HepG2 (cell line): ENCODE results near the gene PRMT2. TPM values are rescaled to one million over a fixed set of nuclear protein-coding genes. Genes with fewer than 3 reads are reported as not detected.

ENCODE experiments used
- ATAC-seq: fragments of 200-7000 bp; cut with Tn5 transposase; 3 replicates; pipeline ENCODE4 v1.9.1; 2020; ENCODE audit warnings: mild to moderate bottlenecking, moderate library complexity
- BruUV-seq: library from RNA; stranded (reverse); fragments of 400-500 nt; replicated peaks from 2 replicates; lab custom pipeline; 2021; lab: Mats Ljungman, UMichigan
- CTCF ChIA-PET: fragments of 300-600 bp; formaldehyde crosslinking; extraction: SDS; loops from one replicate; lab custom pipeline; 2021; ENCODE audit warnings: low total read pairs, inconsistent platforms, low intra/inter-chr PET ratio; lab: Yijun Ruan, JAX
- POLR2A ChIA-PET: fragments of 350-600 bp; sonication (Branson Sonifier 250); formaldehyde crosslinking; loops from one replicate; lab custom pipeline; 2020; ENCODE audit warnings: antibody characterized with exemption, inconsistent platforms; lab: Yijun Ruan, JAX
- DNase-seq: peaks from one replicate; pipeline ENCODE4 v3.0.0-alpha.2; 2015; ENCODE audit warnings: low spot score
- FAIRE-seq: peaks from 3 replicates; lab custom pipeline; 2011; peaks lifted over from hg19 to GRCh38; lab: Jason Lieb, UNC
- H2AFZ ChIP-seq: one replicate; pipeline ENCODE4 v1.6.1; 2011; ENCODE audit warnings: low read length, inconsistent platforms
- H3K27ac ChIP-seq: fragments of 300-600 bp; 3 replicates; pipeline ENCODE4 v1.8.0; 2011; ENCODE audit warnings: mixed run types, mild to moderate bottlenecking, mixed read lengths, low read length, inconsistent platforms; ENCODE audit not compliant: insufficient read depth; ENCODE audit errors: extremely low read length
- H3K27me3 ChIP-seq, 2 experiments: fragments of 200-600 bp in 1 of 2; 2 replicates in 1 of 2; 3 replicates in 1 of 2; pipeline versions ENCODE4 v1.6.0 to v1.8.0; 2011; ENCODE audit warnings: low read length in 2 of 2, mild to moderate bottlenecking in 2 of 2, moderate library complexity in 2 of 2, inconsistent platforms in 1 of 2; ENCODE audit not compliant: insufficient read depth in 2 of 2, control insufficient read depth in 1 of 2
- H3K36me3 ChIP-seq, 2 experiments: fragments of 200-600 bp in 1 of 2; replicated peaks in 1 of 2; 2 replicates in 1 of 2; 3 replicates in 1 of 2; pipeline versions ENCODE4 v1.5.1 to v1.8.0; 2011; ENCODE audit warnings: low read length in 2 of 2, inconsistent platforms in 1 of 2; ENCODE audit not compliant: insufficient read depth in 2 of 2, control insufficient read depth in 1 of 2
- H3K4me1 ChIP-seq: 2 replicates; pipeline ENCODE4 v1.5.1; 2012; ENCODE audit warnings: low read length, inconsistent platforms; ENCODE audit not compliant: insufficient read depth
- H3K4me2 ChIP-seq: 2 replicates; pipeline ENCODE4 v1.6.0; 2011; ENCODE audit warnings: low read depth, low read length, inconsistent platforms
- H3K4me3 ChIP-seq, 3 experiments: fragments of 200-600 bp in 1 of 3; sonication (generic), shearing (Covaris generic) in 1 of 3; replicated peaks in 1 of 3; 2 replicates each; pipeline ENCODE4 v1.5.1; 2011 to 2016; ENCODE audit warnings: low read length in 3 of 3, inconsistent platforms in 2 of 3, low read depth in 2 of 3, mild to moderate bottlenecking in 2 of 3, control low read depth in 1 of 3, mixed read lengths in 1 of 3; ENCODE audit not compliant: insufficient read depth in 1 of 3
- H3K79me2 ChIP-seq: one replicate; pipeline ENCODE4 v1.6.1; 2011; ENCODE audit warnings: low read length, inconsistent platforms; ENCODE audit not compliant: insufficient read depth
- H3K9ac ChIP-seq: 2 replicates; pipeline ENCODE4 v1.6.0; 2011; ENCODE audit warnings: mild to moderate bottlenecking, low read depth, low read length, inconsistent platforms; ENCODE audit not compliant: insufficient read depth
- H3K9me3 ChIP-seq: 2 replicates; pipeline ENCODE4 v1.5.1; 2012; ENCODE audit warnings: mild to moderate bottlenecking, low read length
- H4K20me1 ChIP-seq: 2 replicates; pipeline ENCODE4 v1.6.0; 2011; ENCODE audit warnings: inconsistent platforms, mild to moderate bottlenecking, low read length, moderate library complexity; ENCODE audit not compliant: insufficient read depth
- ARNT2 ChIP-seq: sonication (generic); formaldehyde crosslinking; IDR thresholded peaks from 2 replicates; pipeline ENCODE4 v1.8.0; 2022; ENCODE audit warnings: mild to moderate bottlenecking, low read depth, missing genetic modification reagents, moderate library complexity
- KLF12 ChIP-seq: sonication (generic); formaldehyde crosslinking; IDR thresholded peaks from 2 replicates; pipeline ENCODE4 v1.4.0; 2020; ENCODE audit warnings: missing genetic modification reagents, borderline replicate concordance
- NFATC3 ChIP-seq: sonication (generic); formaldehyde crosslinking; IDR thresholded peaks from 2 replicates; pipeline ENCODE4 v1.5.1; 2020; ENCODE audit warnings: mild to moderate bottlenecking, missing genetic modification reagents
- NPAS2 ChIP-seq: sonication (generic); formaldehyde crosslinking; IDR thresholded peaks from 2 replicates; pipeline ENCODE4 v1.8.0; 2022; ENCODE audit warnings: mild to moderate bottlenecking, missing genetic modification reagents, borderline replicate concordance
- RBM39 ChIP-seq: fragments of 200-400 bp; formaldehyde crosslinking; IDR thresholded peaks from one replicate; pipeline ENCODE4 v1.6.1; 2018; ENCODE audit warnings: antibody characterized with exemption, mild to moderate bottlenecking, low read depth, low read length; ENCODE audit not compliant: poor library complexity, severe bottlenecking
- RFXANK ChIP-seq: IDR thresholded peaks from 2 replicates; pipeline ENCODE4 v1.6.1; 2016
- TBX2 ChIP-seq: sonication (generic); formaldehyde crosslinking; IDR thresholded peaks from 2 replicates; pipeline ENCODE4 v1.5.0; 2020; ENCODE audit warnings: missing genetic modification reagents, mild to moderate bottlenecking, borderline replicate concordance
- TCF12 ChIP-seq, 2 experiments: fragments of 450-650 bp in 1 of 2; sonication (generic) in 1 of 2; formaldehyde crosslinking in 1 of 2; IDR thresholded peaks; 2 replicates each; pipeline versions ENCODE4 v1.6.1 to v1.8.0; 2017 to 2022; ENCODE audit warnings: antibody characterized with exemption in 1 of 2, mild to moderate bottlenecking in 1 of 2, missing genetic modification reagents in 1 of 2, moderate library complexity in 1 of 2
- WGBS: methylation state at CpG from one replicate; pipeline ENCODE4 v1.1.6; 2017; ENCODE audit warnings: low lambda C conversion rate; 5-methylcytosine and 5-hydroxymethylcytosine counted together
- in situ Hi-C: cut with HindIII; loops from 2 replicates; pipeline ENCODE4 v1.10.0; 2017; ENCODE audit warnings: low pct_unique_long_range_greater_than_20kb; ENCODE audit not compliant: extremely low pct_ligation_motif_present
- intact Hi-C: fragments of 100-400 bp; cut with micrococcal nuclease; formaldehyde crosslinking; loops from one replicate; pipeline ENCODE4 v1.10.0; 2022; ENCODE audit not compliant: unreplicated experiment
- polyA plus RNA-seq, 8 experiments: library from polyadenylated mRNA; depleted of rRNA in 3 of 8; stranded (reverse) in 7 of 8; unstranded in 1 of 8; fragments of >200 nt; fragmentation: Illumina TruSeq in 4 of 8; extraction: Trizol in 4 of 8; gene quantifications; 2 replicates each; pipeline versions ENCODE4 v1.2.1 to v1.2.3, GENCODE V29; 2011 to 2016; ENCODE audit warnings: low read depth in 4 of 8, missing spikeins in 1 of 8, mixed read lengths in 1 of 8; ENCODE audit not compliant: insufficient read depth in 1 of 8
- total RNA-seq, 5 experiments: library from RNA; depleted of rRNA; stranded (reverse); fragments of >200 nt; fragmentation: Illumina TruSeq; extraction: Trizol; gene quantifications; 2 replicates each; pipeline ENCODE4 v1.2.3, GENCODE V29; 2016; ENCODE audit warnings: low read depth in 1 of 5
- TF ChIP-seq, protein P1 (sequence below): sonication (generic); formaldehyde crosslinking; IDR thresholded peaks from 2 replicates; pipeline ENCODE4 v1.4.0; 2020; ENCODE audit warnings: missing genetic modification reagents, borderline replicate concordance
- TF ChIP-seq, protein P2 (sequence below): IDR thresholded peaks from 2 replicates; pipeline ENCODE4 v1.6.1; 2012; ENCODE audit warnings: low read length, improper control_type of control experiment
- TF ChIP-seq, protein P3 (sequence below): sonication (generic); formaldehyde crosslinking; IDR thresholded peaks from 2 replicates; pipeline ENCODE4 v1.9.0; 2021; ENCODE audit warnings: missing genetic modification reagents, mild to moderate bottlenecking, borderline replicate concordance
- TF ChIP-seq, protein P4 (sequence below): sonication (generic); formaldehyde crosslinking; IDR thresholded peaks from 2 replicates; pipeline ENCODE4 v1.4.0; 2020; ENCODE audit warnings: mild to moderate bottlenecking, missing genetic modification reagents

PRMT2 gene
- total and polyA plus RNA-seq, 2 of the 13 experiments (the other 11 are each of a cell fraction or from before 2014, with no cell fraction given): 54.4 to 78.8 TPM

DNA sequence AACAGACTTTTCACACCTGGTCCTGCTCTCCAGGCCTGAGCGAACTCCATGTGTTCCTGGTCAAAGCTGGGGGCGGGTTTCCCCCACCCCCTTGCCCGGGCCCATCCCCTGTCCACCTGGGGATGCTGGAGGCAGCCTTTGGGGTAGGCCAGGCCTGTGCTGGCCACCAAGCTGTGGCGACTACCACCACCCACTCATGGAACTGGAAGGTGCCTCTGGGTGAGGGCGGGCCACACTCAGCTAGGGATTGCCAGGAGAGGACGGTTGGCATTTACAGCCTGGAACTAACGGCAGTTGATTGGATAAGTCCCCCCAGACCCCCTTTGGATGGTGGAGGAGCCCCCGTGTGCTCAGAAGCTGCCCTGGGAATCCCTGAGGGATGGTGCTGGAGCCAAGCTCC, 38.4 kb upstream of the PRMT2 start:
- Histone ChIP-seq H3K79me2 (no peaks in the 10 kb centered on the region), H3K9me3 (peaks cover 13% of the 10 kb centered on the region; the same call in 1 of the 2 replicates), H3K27ac (no peak overlapping the region), H4K20me1 (no peaks in the 10 kb centered on the region), H3K4me1 (peaks cover 48% of the 10 kb centered on the region), H3K4me2 (no peak overlapping the region), H2AFZ (no peak overlapping the region), H3K27me3 (no peaks in the 10 kb centered on the region), H3K9ac (no peak overlapping the region), H3K36me3 (no peaks in the 10 kb centered on the region), H3K4me3 (no peak overlapping the region)
- no peak for ATAC-seq
- DNase-seq: no peak
- ChIA-PET POLR2A (no interaction called here), CTCF (no interaction called here)
- in situ Hi-C loops (no loop called here), intact Hi-C loops (loop anchor here (2.0 kb wide), 1 partner anchor 14 kb away; no protein-coding TSS in a partner anchor)
- WGBS: 29% methylated on average over 1 of the region's 8 CpGs
- FAIRE-seq: no peak
- no TSS peak for BruUV-seq
- no peak for TF ChIP-seq RFXANK (CRISPR knock-in tag)
- no peak for TF ChIP-seq ARNT2 (CRISPR knock-in tag)
- TF ChIP-seq TBX2 (CRISPR knock-in tag): no peak
- TF ChIP-seq KLF12 (CRISPR knock-in tag): no peak
- TF ChIP-seq, protein P1, sequence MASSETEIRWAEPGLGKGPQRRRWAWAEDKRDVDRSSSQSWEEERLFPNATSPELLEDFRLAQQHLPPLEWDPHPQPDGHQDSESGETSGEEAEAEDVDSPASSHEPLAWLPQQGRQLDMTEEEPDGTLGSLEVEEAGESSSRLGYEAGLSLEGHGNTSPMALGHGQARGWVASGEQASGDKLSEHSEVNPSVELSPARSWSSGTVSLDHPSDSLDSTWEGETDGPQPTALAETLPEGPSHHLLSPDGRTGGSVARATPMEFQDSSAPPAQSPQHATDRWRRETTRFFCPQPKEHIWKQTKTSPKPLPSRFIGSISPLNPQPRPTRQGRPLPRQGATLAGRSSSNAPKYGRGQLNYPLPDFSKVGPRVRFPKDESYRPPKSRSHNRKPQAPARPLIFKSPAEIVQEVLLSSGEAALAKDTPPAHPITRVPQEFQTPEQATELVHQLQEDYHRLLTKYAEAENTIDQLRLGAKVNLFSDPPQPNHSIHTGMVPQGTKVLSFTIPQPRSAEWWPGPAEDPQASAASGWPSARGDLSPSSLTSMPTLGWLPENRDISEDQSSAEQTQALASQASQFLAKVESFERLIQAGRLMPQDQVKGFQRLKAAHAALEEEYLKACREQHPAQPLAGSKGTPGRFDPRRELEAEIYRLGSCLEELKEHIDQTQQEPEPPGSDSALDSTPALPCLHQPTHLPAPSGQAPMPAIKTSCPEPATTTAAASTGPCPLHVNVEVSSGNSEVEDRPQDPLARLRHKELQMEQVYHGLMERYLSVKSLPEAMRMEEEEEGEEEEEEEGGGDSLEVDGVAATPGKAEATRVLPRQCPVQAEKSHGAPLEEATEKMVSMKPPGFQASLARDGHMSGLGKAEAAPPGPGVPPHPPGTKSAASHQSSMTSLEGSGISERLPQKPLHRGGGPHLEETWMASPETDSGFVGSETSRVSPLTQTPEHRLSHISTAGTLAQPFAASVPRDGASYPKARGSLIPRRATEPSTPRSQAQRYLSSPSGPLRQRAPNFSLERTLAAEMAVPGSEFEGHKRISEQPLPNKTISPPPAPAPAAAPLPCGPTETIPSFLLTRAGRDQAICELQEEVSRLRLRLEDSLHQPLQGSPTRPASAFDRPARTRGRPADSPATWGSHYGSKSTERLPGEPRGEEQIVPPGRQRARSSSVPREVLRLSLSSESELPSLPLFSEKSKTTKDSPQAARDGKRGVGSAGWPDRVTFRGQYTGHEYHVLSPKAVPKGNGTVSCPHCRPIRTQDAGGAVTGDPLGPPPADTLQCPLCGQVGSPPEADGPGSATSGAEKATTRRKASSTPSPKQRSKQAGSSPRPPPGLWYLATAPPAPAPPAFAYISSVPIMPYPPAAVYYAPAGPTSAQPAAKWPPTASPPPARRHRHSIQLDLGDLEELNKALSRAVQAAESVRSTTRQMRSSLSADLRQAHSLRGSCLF: no peak
- TF ChIP-seq, protein P2, sequence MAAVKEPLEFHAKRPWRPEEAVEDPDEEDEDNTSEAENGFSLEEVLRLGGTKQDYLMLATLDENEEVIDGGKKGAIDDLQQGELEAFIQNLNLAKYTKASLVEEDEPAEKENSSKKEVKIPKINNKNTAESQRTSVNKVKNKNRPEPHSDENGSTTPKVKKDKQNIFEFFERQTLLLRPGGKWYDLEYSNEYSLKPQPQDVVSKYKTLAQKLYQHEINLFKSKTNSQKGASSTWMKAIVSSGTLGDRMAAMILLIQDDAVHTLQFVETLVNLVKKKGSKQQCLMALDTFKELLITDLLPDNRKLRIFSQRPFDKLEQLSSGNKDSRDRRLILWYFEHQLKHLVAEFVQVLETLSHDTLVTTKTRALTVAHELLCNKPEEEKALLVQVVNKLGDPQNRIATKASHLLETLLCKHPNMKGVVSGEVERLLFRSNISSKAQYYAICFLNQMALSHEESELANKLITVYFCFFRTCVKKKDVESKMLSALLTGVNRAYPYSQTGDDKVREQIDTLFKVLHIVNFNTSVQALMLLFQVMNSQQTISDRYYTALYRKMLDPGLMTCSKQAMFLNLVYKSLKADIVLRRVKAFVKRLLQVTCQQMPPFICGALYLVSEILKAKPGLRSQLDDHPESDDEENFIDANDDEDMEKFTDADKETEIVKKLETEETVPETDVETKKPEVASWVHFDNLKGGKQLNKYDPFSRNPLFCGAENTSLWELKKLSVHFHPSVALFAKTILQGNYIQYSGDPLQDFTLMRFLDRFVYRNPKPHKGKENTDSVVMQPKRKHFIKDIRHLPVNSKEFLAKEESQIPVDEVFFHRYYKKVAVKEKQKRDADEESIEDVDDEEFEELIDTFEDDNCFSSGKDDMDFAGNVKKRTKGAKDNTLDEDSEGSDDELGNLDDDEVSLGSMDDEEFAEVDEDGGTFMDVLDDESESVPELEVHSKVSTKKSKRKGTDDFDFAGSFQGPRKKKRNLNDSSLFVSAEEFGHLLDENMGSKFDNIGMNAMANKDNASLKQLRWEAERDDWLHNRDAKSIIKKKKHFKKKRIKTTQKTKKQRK: no peak
- TF ChIP-seq TCF12 (IDR thresholded peaks at IDR 0.05): no peak
- TF ChIP-seq TCF12 (CRISPR knock-in tag; IDR thresholded peaks at IDR 0.05): no peak
- no peak for TF ChIP-seq RBM39
- no peak for TF ChIP-seq NPAS2 (CRISPR knock-in tag)
- TF ChIP-seq NFATC3 (CRISPR knock-in tag): no peak
- TF ChIP-seq, protein P3, sequence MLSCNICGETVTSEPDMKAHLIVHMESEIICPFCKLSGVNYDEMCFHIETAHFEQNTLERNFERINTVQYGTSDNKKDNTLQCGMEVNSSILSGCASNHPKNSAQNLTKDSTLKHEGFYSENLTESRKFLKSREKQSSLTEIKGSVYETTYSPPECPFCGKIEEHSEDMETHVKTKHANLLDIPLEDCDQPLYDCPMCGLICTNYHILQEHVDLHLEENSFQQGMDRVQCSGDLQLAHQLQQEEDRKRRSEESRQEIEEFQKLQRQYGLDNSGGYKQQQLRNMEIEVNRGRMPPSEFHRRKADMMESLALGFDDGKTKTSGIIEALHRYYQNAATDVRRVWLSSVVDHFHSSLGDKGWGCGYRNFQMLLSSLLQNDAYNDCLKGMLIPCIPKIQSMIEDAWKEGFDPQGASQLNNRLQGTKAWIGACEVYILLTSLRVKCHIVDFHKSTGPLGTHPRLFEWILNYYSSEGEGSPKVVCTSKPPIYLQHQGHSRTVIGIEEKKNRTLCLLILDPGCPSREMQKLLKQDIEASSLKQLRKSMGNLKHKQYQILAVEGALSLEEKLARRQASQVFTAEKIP: no peak
- TF ChIP-seq, protein P4, sequence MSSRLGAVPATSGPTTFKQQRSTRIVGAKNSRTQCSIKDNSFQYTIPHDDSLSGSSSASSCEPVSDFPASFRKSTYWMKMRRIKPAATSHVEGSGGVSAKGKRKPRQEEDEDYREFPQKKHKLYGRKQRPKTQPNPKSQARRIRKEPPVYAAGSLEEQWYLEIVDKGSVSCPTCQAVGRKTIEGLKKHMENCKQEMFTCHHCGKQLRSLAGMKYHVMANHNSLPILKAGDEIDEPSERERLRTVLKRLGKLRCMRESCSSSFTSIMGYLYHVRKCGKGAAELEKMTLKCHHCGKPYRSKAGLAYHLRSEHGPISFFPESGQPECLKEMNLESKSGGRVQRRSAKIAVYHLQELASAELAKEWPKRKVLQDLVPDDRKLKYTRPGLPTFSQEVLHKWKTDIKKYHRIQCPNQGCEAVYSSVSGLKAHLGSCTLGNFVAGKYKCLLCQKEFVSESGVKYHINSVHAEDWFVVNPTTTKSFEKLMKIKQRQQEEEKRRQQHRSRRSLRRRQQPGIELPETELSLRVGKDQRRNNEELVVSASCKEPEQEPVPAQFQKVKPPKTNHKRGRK: no peak
